ENCODE results near the gene HSPB1.

DNA sequence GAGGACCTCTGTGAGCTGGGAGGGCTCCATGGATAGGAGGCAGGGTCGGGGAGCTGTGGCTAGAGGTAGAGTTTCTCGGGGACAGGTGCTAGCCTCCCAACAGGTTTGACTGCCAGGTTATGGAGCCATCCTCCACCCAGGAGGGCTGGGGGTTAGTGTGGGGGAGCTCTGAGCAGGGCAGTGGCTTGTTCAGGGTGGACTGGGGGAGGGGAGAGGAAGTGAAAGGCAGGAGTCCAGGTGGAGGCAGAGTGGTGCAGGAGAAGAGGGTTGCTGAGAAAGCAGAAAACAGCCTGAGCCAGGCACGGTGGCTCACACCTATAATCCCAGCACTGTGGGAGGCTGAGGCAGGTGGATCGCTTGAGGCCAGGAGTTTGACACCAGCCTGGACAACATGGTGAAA lies 40.5 kb upstream of the HSPB1 start:
- TF ChIP-seq, protein P1, sequence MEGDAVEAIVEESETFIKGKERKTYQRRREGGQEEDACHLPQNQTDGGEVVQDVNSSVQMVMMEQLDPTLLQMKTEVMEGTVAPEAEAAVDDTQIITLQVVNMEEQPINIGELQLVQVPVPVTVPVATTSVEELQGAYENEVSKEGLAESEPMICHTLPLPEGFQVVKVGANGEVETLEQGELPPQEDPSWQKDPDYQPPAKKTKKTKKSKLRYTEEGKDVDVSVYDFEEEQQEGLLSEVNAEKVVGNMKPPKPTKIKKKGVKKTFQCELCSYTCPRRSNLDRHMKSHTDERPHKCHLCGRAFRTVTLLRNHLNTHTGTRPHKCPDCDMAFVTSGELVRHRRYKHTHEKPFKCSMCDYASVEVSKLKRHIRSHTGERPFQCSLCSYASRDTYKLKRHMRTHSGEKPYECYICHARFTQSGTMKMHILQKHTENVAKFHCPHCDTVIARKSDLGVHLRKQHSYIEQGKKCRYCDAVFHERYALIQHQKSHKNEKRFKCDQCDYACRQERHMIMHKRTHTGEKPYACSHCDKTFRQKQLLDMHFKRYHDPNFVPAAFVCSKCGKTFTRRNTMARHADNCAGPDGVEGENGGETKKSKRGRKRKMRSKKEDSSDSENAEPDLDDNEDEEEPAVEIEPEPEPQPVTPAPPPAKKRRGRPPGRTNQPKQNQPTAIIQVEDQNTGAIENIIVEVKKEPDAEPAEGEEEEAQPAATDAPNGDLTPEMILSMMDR (IDR thresholded peaks at IDR 0.05), result no peak
- no peak for TF ChIP-seq POLR2A (IDR thresholded peaks at IDR 0.05)
